OCI-LY7 (cell line): ENCODE results near the gene PPBP. TPM values are rescaled to one million over a fixed set of nuclear protein-coding genes. Genes with fewer than 3 reads are reported as not detected.

Experiments used
- BruUV-seq: library from RNA; stranded (reverse); fragments of 400-500 nt; replicated peaks from 2 replicates; lab custom pipeline; 2021; lab: Mats Ljungman, UMichigan
- CTCF ChIA-PET: fragments of 300-600 bp; sonication (Branson Sonifier 250); formaldehyde crosslinking; loops from one replicate; lab custom pipeline; 2022; ENCODE audit warnings: antibody characterized with exemption; ENCODE audit not compliant: unreplicated experiment; lab: Charles Lee
- POLR2A ChIA-PET: fragments of 300-600 bp; sonication (Branson Sonifier 250); formaldehyde crosslinking; loops from one replicate; lab custom pipeline; 2022; ENCODE audit warnings: antibody characterized with exemption; lab: Charles Lee
- DNase-seq: peaks from one replicate; pipeline ENCODE4 v3.0.0-alpha.2; 2015; ENCODE audit warnings: low spot score
- H2AFZ ChIP-seq: fragments of 200-600 bp; sonication (generic), shearing (Covaris generic); 2 replicates; pipeline ENCODE4 v1.6.1; 2014; ENCODE audit warnings: mild to moderate bottlenecking, antibody characterized with exemption, low read length, moderate library complexity
- H3K27ac ChIP-seq: fragments of 200-600 bp; sonication (generic); 2 replicates; pipeline ENCODE4 v1.5.1; 2014; ENCODE audit warnings: mixed run types, low read depth, mild to moderate bottlenecking, moderate library complexity, low read length, inconsistent platforms; ENCODE audit not compliant: poor library complexity, severe bottlenecking
- H3K36me3 ChIP-seq: fragments of 200-600 bp; sonication (generic); 2 replicates; pipeline ENCODE4 v1.6.1; 2014; ENCODE audit warnings: mild to moderate bottlenecking, antibody characterized with exemption, low read length, moderate library complexity, mixed read lengths; ENCODE audit not compliant: insufficient read depth
- H3K4me1 ChIP-seq: fragments of 200-600 bp; sonication (generic); 2 replicates; pipeline ENCODE4 v1.5.1; 2014; ENCODE audit warnings: mild to moderate bottlenecking, low read length; ENCODE audit not compliant: insufficient read depth, poor library complexity, severe bottlenecking
- H3K4me2 ChIP-seq: fragments of 200-600 bp; sonication (generic); 2 replicates; pipeline ENCODE4 v1.6.1; 2014; ENCODE audit warnings: mild to moderate bottlenecking, low read length
- H3K4me3 ChIP-seq: fragments of 200-600 bp; sonication (generic); 2 replicates; pipeline ENCODE4 v1.5.1; 2014; ENCODE audit warnings: mild to moderate bottlenecking, low read depth, low read length; ENCODE audit not compliant: poor library complexity, severe bottlenecking
- H3K79me2 ChIP-seq: fragments of 200-600 bp; sonication (generic); 2 replicates; pipeline ENCODE4 v1.6.1; 2016; ENCODE audit warnings: low read depth, mild to moderate bottlenecking, low read length, moderate library complexity, mixed read lengths; ENCODE audit not compliant: insufficient read depth
- H3K9me2 ChIP-seq: fragments of 200-600 bp; sonication (generic); 2 replicates; pipeline ENCODE4 v1.6.1; 2016; ENCODE audit warnings: mild to moderate bottlenecking, low read length, mixed read lengths; ENCODE audit not compliant: insufficient read depth
- H3K9me3 ChIP-seq: fragments of 200-600 bp; sonication (generic); 2 replicates; pipeline ENCODE4 v1.6.1; 2014; ENCODE audit warnings: mild to moderate bottlenecking, mixed run types, low read length, mixed read lengths
- H4K20me1 ChIP-seq: fragments of 200-600 bp; sonication (generic); 2 replicates; pipeline ENCODE4 v1.6.1; 2014; ENCODE audit warnings: mild to moderate bottlenecking, antibody characterized with exemption, low read length, moderate library complexity, mixed read lengths; ENCODE audit not compliant: insufficient read depth
- CTCF ChIP-seq: fragments of 200-600 bp; sonication (generic); conservative IDR thresholded peaks from 2 replicates; pipeline ENCODE4 v1.5.1; 2014; ENCODE audit warnings: mild to moderate bottlenecking, antibody characterized with exemption, low read length, moderate library complexity, mixed read lengths
- EZH2phosphoT487 ChIP-seq: fragments of 200-600 bp; sonication (generic); IDR thresholded peaks from 2 replicates; pipeline ENCODE4 v1.6.1; 2018; ENCODE audit warnings: low read depth, borderline replicate concordance, mild to moderate bottlenecking, mixed run types, antibody characterized with exemption, low read length, moderate library complexity, mixed read lengths
- intact Hi-C: fragments of 100-400 bp; cut with micrococcal nuclease; formaldehyde crosslinking; loops from one replicate; pipeline ENCODE4 v1.10.0; 2022; ENCODE audit not compliant: unreplicated experiment
- total RNA-seq, 2 experiments: library from RNA; depleted of rRNA in 1 of 2; stranded (reverse); fragments of >200 nt in 1 of 2; shearing (Covaris generic) in 1 of 2; gene quantifications; 2 replicates each; pipeline ENCODE4 v1.2.3, GENCODE V29; 2014 to 2022

Gene PPBP
- total RNA-seq, 2 experiments from 2014 or later: not detected

- H3K4me1 ChIP-seq: no peaks in the 10 kb centered on the region
- H2AFZ ChIP-seq: no peak overlapping the region
- H3K79me2 ChIP-seq: no peaks in the 10 kb centered on the region
- TF ChIP-seq CTCF (no peak), EZH2phosphoT487 (no peak)
- no peak overlapping the region for H3K27ac ChIP-seq
- no peak overlapping the region for H3K4me2 ChIP-seq
- ChIA-PET POLR2A (no interaction called here), CTCF (no interaction called here)
- intact Hi-C loops: no loop called here
- H4K20me1 ChIP-seq: no peaks in the 10 kb centered on the region
- H3K9me2 ChIP-seq: no peaks in the 10 kb centered on the region
- no TSS peak for BruUV-seq
- H3K36me3 ChIP-seq: no peaks in the 10 kb centered on the region
- DNase-seq: no peak
- no peak overlapping the region for H3K4me3 ChIP-seq
- no peaks in the 10 kb centered on the region for H3K9me3 ChIP-seq
Observed at GRCh38 chr4:74000301-74000700, 12.3 kb upstream of the PPBP start.

- DNase-seq: no peak
- no peaks in the 10 kb centered on the region for H3K9me3 ChIP-seq
- TF ChIP-seq CTCF: no peak
- no peak for TF ChIP-seq EZH2phosphoT487
- no peak within 1 kb of the TSS for H3K4me3 ChIP-seq
- H3K79me2 ChIP-seq: no peaks in the 10 kb centered on the region
- H3K27ac ChIP-seq: no peak within 1 kb of the TSS
- no peaks in the 10 kb centered on the region for H3K9me2 ChIP-seq
- POLR2A ChIA-PET: no interaction called here
- intact Hi-C loops: no loop called here
- no peaks in the 10 kb centered on the region for H3K36me3 ChIP-seq
- no peak within 1 kb of the TSS for H2AFZ ChIP-seq
- H3K4me2 ChIP-seq: no peak within 1 kb of the TSS
- H3K4me1 ChIP-seq: no peaks in the 10 kb centered on the region
- H4K20me1 ChIP-seq: no peaks in the 10 kb centered on the region
- CTCF ChIA-PET: no interaction called here
- no TSS peak for BruUV-seq
Observed at GRCh38 chr4:73998040-73999011, 10.3 kb upstream of the PPBP start, which contains the start of gene CXCL5. Gene CXCL5, minus strand, starts transcription at chr4:73998677. Its CDS starts 96 bp downstream, at chr4:73998581.

GRCh38 chr4:73992050-73992449, 4.1 kb upstream of the PPBP start:
- H3K27ac ChIP-seq: no peak overlapping the region
- no peaks in the 10 kb centered on the region for H3K9me2 ChIP-seq
- BruUV-seq: no TSS peak
- H3K4me3 ChIP-seq: no peak overlapping the region
- DNase-seq: no peak
- no peaks in the 10 kb centered on the region for H3K36me3 ChIP-seq
- intact Hi-C loops: no loop called here
- H4K20me1 ChIP-seq: no peaks in the 10 kb centered on the region; the same call in 1 of the 2 replicates
- ChIA-PET CTCF (no interaction called here), POLR2A (no interaction called here)
- no peak overlapping the region for H2AFZ ChIP-seq
- H3K9me3 ChIP-seq: no peaks in the 10 kb centered on the region
- no peaks in the 10 kb centered on the region for H3K79me2 ChIP-seq
- TF ChIP-seq EZH2phosphoT487 (no peak), CTCF (no peak)
- H3K4me2 ChIP-seq: no peak overlapping the region
- H3K4me1 ChIP-seq: no peaks in the 10 kb centered on the region
